H1 (cell line): ENCODE measurements around the gene CMSS1. TPM values are rescaled to one million over a fixed set of nuclear protein-coding genes. Genes with fewer than 3 reads are reported as not detected.

Experiments
- CTCF ChIA-PET: fragments of 300-600 bp; sonication (Branson Sonifier 250); formaldehyde crosslinking; loops from one replicate; lab custom pipeline; 2021; ENCODE audit not compliant: partially characterized antibody; lab: Charles Lee
- POLR2A ChIA-PET: fragments of 300-600 bp; sonication (Branson Sonifier 250); formaldehyde crosslinking; loops from one replicate; lab custom pipeline; 2021; ENCODE audit warnings: inconsistent platforms; ENCODE audit not compliant: partially characterized antibody; lab: Charles Lee
- DNase-seq, 2 experiments: peaks; one replicate each; pipeline versions ENCODE4 v3.0.0 to v3.0.0-alpha.2; 2010 to 2022; ENCODE audit warnings: low spot score in 2 of 2, low read depth in 1 of 2, mixed read lengths in 1 of 2
- FAIRE-seq: peaks from 2 replicates; lab custom pipeline; 2011; peaks lifted over from hg19 to GRCh38; lab: Jason Lieb, UNC
- H2AFZ ChIP-seq: 2 replicates; pipeline ENCODE4 v1.8.1; 2012; ENCODE audit warnings: low read length, inconsistent platforms
- H2AK5ac ChIP-seq: 2 replicates; pipeline ENCODE4 v1.6.1; 2013; ENCODE audit warnings: low read depth, low read length
- H2BK120ac ChIP-seq: replicated peaks from 2 replicates; pipeline ENCODE3; 2013; ENCODE audit warnings: low read depth, low read length, inconsistent platforms
- H2BK12ac ChIP-seq: 2 replicates; pipeline ENCODE4 v1.6.1; 2013; ENCODE audit warnings: low read depth, low read length
- H2BK15ac ChIP-seq: 2 replicates; pipeline ENCODE4 v1.6.1; 2013; ENCODE audit warnings: low read length
- H2BK20ac ChIP-seq: 2 replicates; pipeline ENCODE4 v1.6.1; 2013; ENCODE audit warnings: low read length
- H2BK5ac ChIP-seq: 2 replicates; pipeline ENCODE4 v1.6.1; 2013; ENCODE audit warnings: low read depth, low read length
- H3K14ac ChIP-seq: 2 replicates; pipeline ENCODE4 v1.6.1; 2013; ENCODE audit warnings: inconsistent platforms; ENCODE audit not compliant: insufficient read length
- H3K18ac ChIP-seq: 2 replicates; pipeline ENCODE4 v1.6.1; 2013; ENCODE audit warnings: low read length; ENCODE audit errors: extremely low read depth
- H3K23ac ChIP-seq: 2 replicates; pipeline ENCODE4 v1.6.1; 2013; ENCODE audit warnings: inconsistent platforms; ENCODE audit not compliant: insufficient read length
- H3K23me2 ChIP-seq: 2 replicates; pipeline ENCODE4 v1.6.1; 2013; ENCODE audit warnings: low read depth, low read length
- H3K27ac ChIP-seq: 2 replicates; pipeline ENCODE4 v1.6.1; 2011; ENCODE audit warnings: low read depth, low read length, inconsistent platforms
- H3K27me3 ChIP-seq, 4 experiments: replicated peaks in 1 of 4; 1 replicate in 1 of 4; 2 replicates in 3 of 4; pipeline versions ENCODE4 v1.6.1 to v1.8.1; 2011 to 2013; ENCODE audit warnings: low read length in 3 of 4, mild to moderate bottlenecking in 3 of 4, inconsistent platforms in 2 of 4, mixed read lengths in 2 of 4, moderate library complexity in 1 of 4; ENCODE audit not compliant: control insufficient read depth in 3 of 4, insufficient read depth in 3 of 4; ENCODE audit errors: extremely low read depth in 1 of 4
- H3K36me3 ChIP-seq, 4 experiments: 2 replicates each; pipeline versions ENCODE4 v1.6.1 to v1.8.1; 2011 to 2013; ENCODE audit warnings: mild to moderate bottlenecking in 4 of 4, low read length in 3 of 4, moderate library complexity in 2 of 4, control low read depth in 1 of 4, inconsistent platforms in 1 of 4; ENCODE audit not compliant: insufficient read depth in 4 of 4, control insufficient read depth in 2 of 4
- H3K4ac ChIP-seq: replicated peaks from 2 replicates; pipeline ENCODE3; 2013; ENCODE audit warnings: low read length, low read depth, mixed read lengths, inconsistent platforms; ENCODE audit not compliant: insufficient read length
- H3K4me1 ChIP-seq, 4 experiments: replicated peaks in 1 of 4; 1 replicate in 1 of 4; 2 replicates in 3 of 4; pipeline versions ENCODE4 v1.6.1 to v1.8.1; 2011 to 2013; ENCODE audit warnings: low read length in 3 of 4, inconsistent platforms in 2 of 4, mixed read lengths in 1 of 4; ENCODE audit not compliant: insufficient read depth in 4 of 4, control insufficient read depth in 3 of 4
- H3K4me2 ChIP-seq, 2 experiments: 2 replicates each; pipeline versions ENCODE4 v1.6.1 to v1.8.1; 2011 to 2013; ENCODE audit warnings: low read depth in 2 of 2, low read length in 2 of 2, control low read depth in 1 of 2, inconsistent platforms in 1 of 2, mild to moderate bottlenecking in 1 of 2; ENCODE audit not compliant: insufficient read depth in 1 of 2
- H3K4me3 ChIP-seq, 4 experiments: fragments of 200-600, 300-600 bp in 1 of 4; sonication (generic), shearing (Covaris generic), sonication (Bioruptor Twin) in 1 of 4; 2 replicates each; pipeline versions ENCODE4 v1.5.1 to v1.8.1; 2011 to 2016; ENCODE audit warnings: low read length in 4 of 4, low read depth in 3 of 4, control low read depth in 2 of 4, inconsistent platforms in 2 of 4, mild to moderate bottlenecking in 2 of 4, mixed read lengths in 1 of 4, moderate library complexity in 1 of 4; ENCODE audit not compliant: insufficient read depth in 2 of 4; ENCODE audit errors: extremely low read depth in 1 of 4
- H3K56ac ChIP-seq: replicated peaks from 2 replicates; pipeline ENCODE3; 2013; ENCODE audit warnings: low read depth, mild to moderate bottlenecking, mixed read lengths, low read length, inconsistent platforms; ENCODE audit not compliant: insufficient read length
- H3K79me1 ChIP-seq: 2 replicates; pipeline ENCODE4 v1.6.1; 2013; ENCODE audit warnings: low read depth, low read length, control low read depth
- H3K79me2 ChIP-seq, 2 experiments: 2 replicates each; pipeline versions ENCODE4 v1.6.1 to v1.8.1; 2012 to 2013; ENCODE audit warnings: low read length in 2 of 2, mild to moderate bottlenecking in 2 of 2, inconsistent platforms in 1 of 2; ENCODE audit not compliant: insufficient read depth in 2 of 2, control insufficient read depth in 1 of 2
- H3K9ac ChIP-seq, 4 experiments: replicated peaks in 1 of 4; 1 replicate in 1 of 4; 2 replicates in 3 of 4; pipeline versions ENCODE4 v1.6.1 to v1.8.1; 2011 to 2013; ENCODE audit warnings: low read depth in 3 of 4, low read length in 3 of 4, control low read depth in 2 of 4, mild to moderate bottlenecking in 2 of 4, moderate library complexity in 2 of 4, inconsistent platforms in 1 of 4; ENCODE audit errors: extremely low read depth in 1 of 4
- H3K9me3 ChIP-seq, 2 experiments: 2 replicates each; pipeline versions ENCODE4 v1.6.1 to v1.8.1; 2012 to 2013; ENCODE audit warnings: mild to moderate bottlenecking in 2 of 2, moderate library complexity in 2 of 2, control low read depth in 1 of 2, inconsistent platforms in 1 of 2, low read depth in 1 of 2, low read length in 1 of 2, mixed read lengths in 1 of 2; ENCODE audit not compliant: insufficient read depth in 2 of 2
- H4K20me1 ChIP-seq, 2 experiments: replicated peaks in 1 of 2; 2 replicates each; pipeline versions ENCODE3 to v1.8.1; 2011 to 2013; ENCODE audit warnings: inconsistent platforms in 2 of 2, low read length in 2 of 2, mild to moderate bottlenecking in 1 of 2; ENCODE audit not compliant: insufficient read depth in 2 of 2, control insufficient read depth in 1 of 2
- H4K5ac ChIP-seq: 2 replicates; pipeline ENCODE4 v1.6.1; 2013; ENCODE audit warnings: low read length, low read depth, mixed read lengths, inconsistent platforms; ENCODE audit not compliant: insufficient read length
- H4K8ac ChIP-seq: 2 replicates; pipeline ENCODE4 v1.8.0; 2013; ENCODE audit warnings: mild to moderate bottlenecking, moderate library complexity, low read length, inconsistent platforms; ENCODE audit not compliant: insufficient read depth; ENCODE audit errors: extremely low read depth
- H4K91ac ChIP-seq: replicated peaks from 2 replicates; pipeline ENCODE3; 2013; ENCODE audit warnings: low read length, mixed read lengths, inconsistent platforms; ENCODE audit not compliant: insufficient read length
- RBBP5 ChIP-seq: IDR thresholded peaks from 2 replicates; pipeline ENCODE4 v1.7.1; 2012; ENCODE audit warnings: low read depth, mild to moderate bottlenecking, inconsistent platforms, low read length, moderate library complexity, borderline replicate concordance
- RNF2 ChIP-seq: fragments of 200-900, 300-1000 bp; sonication (generic); IDR thresholded peaks from 2 replicates; pipeline ENCODE4 v1.7.1; 2016; ENCODE audit warnings: borderline replicate concordance, low read depth, mild to moderate bottlenecking, antibody characterized with exemption, low read length; ENCODE audit not compliant: poor library complexity, severe bottlenecking; ENCODE audit errors: missing control alignments
- TAF1 ChIP-seq: IDR thresholded peaks from 2 replicates; pipeline ENCODE4 v1.6.1; 2011; ENCODE audit warnings: mild to moderate bottlenecking, low read depth, low read length
- WGBS, 2 experiments: shearing (Covaris generic) in 1 of 2; methylation state at CpG; one replicate each; pipeline versions ENCODE4 v1.1.6 to v1.1.7; 2013 to 2015; ENCODE audit warnings: low lambda C conversion rate in 2 of 2, mixed read lengths in 2 of 2, inconsistent platforms in 1 of 2, low coverage in 1 of 2, missing lambda C conversion rate in 1 of 2; ENCODE audit not compliant: insufficient replicate concordance in 2 of 2, insufficient coverage in 1 of 2, insufficient read length in 1 of 2; ENCODE audit errors: extremely low coverage in 1 of 2, missing lambda C conversion rate in 1 of 2; 5-methylcytosine and 5-hydroxymethylcytosine counted together
- polyA plus RNA-seq, 7 experiments: library from polyadenylated mRNA; depleted of rRNA in 3 of 7; stranded (reverse) in 5 of 7; unstranded in 2 of 7; fragments of >200 nt in 5 of 7; fragments of 200-250 nt in 2 of 7; gene quantifications; 1 replicate in 5 of 7; 2 replicates in 1 of 7; 4 replicates in 1 of 7; pipeline versions ENCODE4 v1.2.1 to v1.2.3, GENCODE V29; 2011 to 2013; ENCODE audit warnings: missing spikeins in 2 of 7, mixed read lengths in 2 of 7
- total RNA-seq: library from RNA; stranded (reverse); fragmentation: NEBNext Ultra II Directional; extraction: Animal tissue kit (Norgen Biotek cat#: 25700); gene quantifications from 2 replicates; pipeline ENCODE4 v1.2.1, GENCODE V29; 2021
- TF ChIP-seq, protein P1 (sequence below): IDR thresholded peaks from 2 replicates; pipeline ENCODE4 v1.6.1; 2011; ENCODE audit warnings: low read depth, mild to moderate bottlenecking, low read length; ENCODE audit not compliant: insufficient read depth

CMSS1 gene
- total and polyA plus RNA-seq, 2 of the 8 experiments (the other 6 are each of a cell fraction or from before 2014, with no cell fraction given): 15.2 to 75.1 TPM

GRCh38 chr3:99921377-99921695, 103.7 kb downstream of the CMSS1 start:
- Histone ChIP-seq H2BK20ac (no peak overlapping the region), H2AK5ac (peak overlapping the region; percentile 97; the same call in 1 of the 2 replicates), H4K20me1 (no peaks in the 10 kb centered on the region), H3K4ac (no peak overlapping the region), H3K23ac (no peak overlapping the region), H3K18ac (no peak overlapping the region), H3K4me3 (no peak overlapping the region), H3K9ac (no peak overlapping the region), H3K4me2 (no peak overlapping the region)
- POLR2A ChIA-PET: no interaction called here
- no peak for TF ChIP-seq RBBP5
- no peak for TF ChIP-seq TAF1
- TF ChIP-seq, protein P1, sequence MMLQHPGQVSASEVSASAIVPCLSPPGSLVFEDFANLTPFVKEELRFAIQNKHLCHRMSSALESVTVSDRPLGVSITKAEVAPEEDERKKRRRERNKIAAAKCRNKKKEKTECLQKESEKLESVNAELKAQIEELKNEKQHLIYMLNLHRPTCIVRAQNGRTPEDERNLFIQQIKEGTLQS: no peak
- TF ChIP-seq RNF2: no peak
- TF ChIP-seq, all 59 proteins: peak for 0
- FAIRE-seq (no peak), DNase-seq (no peak)
- Histone ChIP-seq H4K5ac (no peak overlapping the region), H3K9me3 (no peaks in the 10 kb centered on the region), H3K23me2 (no peaks in the 10 kb centered on the region), H3K27ac (no peak overlapping the region), H4K91ac (no peak overlapping the region), H3K36me3 (no peaks in the 10 kb centered on the region), H3K56ac (no peak overlapping the region), H2BK12ac (peak overlapping the region; percentile 99), H3K4me1 (peaks cover 0 to 17% (median 8%) of the 10 kb centered on the region in 4 experiments; a peak in 5 of 7 replicates), H2AFZ (no peak overlapping the region), H2BK5ac (peak overlapping the region; percentile 63), H3K79me2 (peaks cover 0 to 5% of the 10 kb centered on the region in 2 experiments; a peak in 1 of 4 replicates), H3K14ac (no peak overlapping the region), H2BK120ac (no peak overlapping the region), H3K27me3 (no peaks in the 10 kb centered on the region), H4K8ac (no peak overlapping the region), H3K79me1 (no peaks in the 10 kb centered on the region), H2BK15ac (peak overlapping the region; percentile 83; the same call in 1 of the 2 replicates)
- CTCF ChIA-PET: interaction anchor here (0.7 kb wide), 1 partner anchor 71 kb away, joined by 3 read pairs; no protein-coding TSS in a partner anchor
- 70% methylated on average over 1 of the region's 1 CpG; no CpG with 5 or more reads in 1 of the 2 experiments for WGBS, 2 experiments
